ENCODE measurements around the gene AMACR. TPM values are rescaled to one million over a fixed set of nuclear protein-coding genes. Genes with fewer than 3 reads are reported as not detected.

AMACR gene
- total and polyA plus RNA-seq, 10 of the 15 experiments (the other 5 are each of a cell fraction or from before 2014, with no cell fraction given) = 2.6 to 20.4 (median 10.4) TPM

DNA sequence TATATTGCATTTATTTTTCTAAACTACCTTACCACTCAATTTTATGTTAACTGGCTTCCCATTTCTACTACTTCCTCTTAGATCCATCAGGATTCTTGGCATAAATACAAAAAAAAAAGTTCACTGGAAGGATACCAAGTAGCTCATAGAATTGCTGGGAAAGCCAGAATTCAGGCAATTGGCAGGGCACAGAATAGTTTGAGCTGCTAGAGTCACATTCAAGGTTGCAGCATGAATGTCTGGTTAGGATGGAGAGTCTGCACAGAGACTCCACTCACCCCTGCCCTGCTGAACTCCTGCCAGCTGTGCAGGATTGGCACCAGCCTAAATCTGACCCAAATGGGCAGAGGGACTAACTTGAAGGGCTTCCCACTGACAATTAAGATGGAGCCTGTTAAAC is 4.9 kb upstream of the AMACR start:
- Histone ChIP-seq H3K4me1 (ENCODE audit: control insufficient read depth, insufficient read depth, low read length) (peaks cover 4% of the 10 kb centered on the region; the same call in 1 of the 2 replicates), H2AFZ (ENCODE audit: control insufficient read depth, low read depth, low read length) (no peak overlapping the region), H3K9ac (ENCODE audit: control insufficient read depth, insufficient read depth, low read length) (no peak overlapping the region), H3K4me3 (no peak overlapping the region), H4K20me1 (ENCODE audit: control insufficient read depth, insufficient read depth) (no peaks in the 10 kb centered on the region), H3K9me3 (replicated peaks; ENCODE audit: control insufficient read depth, insufficient read depth, low read length) (no peaks in the 10 kb centered on the region), H3K79me2 (ENCODE audit: control insufficient read depth, insufficient read depth, low read length) (no peaks in the 10 kb centered on the region), H3K27ac (ENCODE audit: control insufficient read depth, insufficient read depth) (no peak overlapping the region), H3K36me3 (ENCODE audit: control insufficient read depth in 2 of 2, insufficient read depth in 2 of 2, low read length in 1 of 2) (no peaks in the 10 kb centered on the region), H3K27me3 (replicated peaks in 1 of 2; ENCODE audit: control insufficient read depth in 2 of 2, insufficient read depth in 2 of 2, low read length in 1 of 2) (no peaks in the 10 kb centered on the region), H3K4me2 (ENCODE audit: control insufficient read depth, insufficient read depth) (no peak overlapping the region)
- ChIA-PET RAD21 (ENCODE audit: unreplicated experiment) (no interaction called here), SMC1A (ENCODE audit: uncharacterized antibody, unreplicated experiment) (interaction anchor here (0.6 to 1.0 kb wide), 5 partner anchors 14 to 80 kb away, joined by 3 read pairs; no protein-coding TSS in a partner anchor), CTCF (interaction anchor here (1.4 to 2.0 kb wide), 2 partner anchors 9 to 15 kb away, joined by 4 to 5 read pairs; no protein-coding TSS in a partner anchor), POLR2A (interaction anchor here (0.7 kb wide), 1 partner anchor 1936 kb away, joined by 5 read pairs; no protein-coding TSS in a partner anchor)
- TF ChIP-seq RFX5 (IDR thresholded peaks at IDR 0.05; ENCODE audit: low read depth, low read length) = no peak
- no peak for TF ChIP-seq SUZ12 (IDR thresholded peaks at IDR 0.05; ENCODE audit: unreplicated experiment)
- TF ChIP-seq CBX5 (IDR thresholded peaks at IDR 0.05; ENCODE audit: low read depth) = no peak
- TF ChIP-seq CHD2 (IDR thresholded peaks at IDR 0.05; ENCODE audit: borderline replicate concordance, low read depth, low read length) = no peak
- TF ChIP-seq ATF7 (IDR thresholded peaks at IDR 0.05; ENCODE audit: low read depth) = no peak
- no peak for TF ChIP-seq MEF2A (IDR thresholded peaks at IDR 0.05; ENCODE audit: insufficient read depth, low read depth, low read length)
- TF ChIP-seq RELA (IDR thresholded peaks at IDR 0.05; ENCODE audit: borderline replicate concordance, partially characterized antibody) = no peak
- no peak for TF ChIP-seq BACH1 (IDR thresholded peaks at IDR 0.05; ENCODE audit: borderline replicate concordance)
- TF ChIP-seq, protein P1, sequence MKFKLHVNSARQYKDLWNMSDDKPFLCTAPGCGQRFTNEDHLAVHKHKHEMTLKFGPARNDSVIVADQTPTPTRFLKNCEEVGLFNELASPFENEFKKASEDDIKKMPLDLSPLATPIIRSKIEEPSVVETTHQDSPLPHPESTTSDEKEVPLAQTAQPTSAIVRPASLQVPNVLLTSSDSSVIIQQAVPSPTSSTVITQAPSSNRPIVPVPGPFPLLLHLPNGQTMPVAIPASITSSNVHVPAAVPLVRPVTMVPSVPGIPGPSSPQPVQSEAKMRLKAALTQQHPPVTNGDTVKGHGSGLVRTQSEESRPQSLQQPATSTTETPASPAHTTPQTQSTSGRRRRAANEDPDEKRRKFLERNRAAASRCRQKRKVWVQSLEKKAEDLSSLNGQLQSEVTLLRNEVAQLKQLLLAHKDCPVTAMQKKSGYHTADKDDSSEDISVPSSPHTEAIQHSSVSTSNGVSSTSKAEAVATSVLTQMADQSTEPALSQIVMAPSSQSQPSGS (IDR thresholded peaks at IDR 0.05; ENCODE audit: low read length) = no peak
- in situ Hi-C loops (cut with MboI) = loop anchor here (25.0 kb wide), 1 partner anchor 900 kb away; the partner anchor contains the start of genes BRIX1 and RAD1
- ATAC-seq = no peak
- no TSS peak for BruUV-seq (replicated peaks)
- no peak for DNase-seq (ENCODE audit: low read depth, low spot score)
- FAIRE-seq = no peak
- intact Hi-C loops (cut with micrococcal nuclease; ENCODE audit: unreplicated experiment) = no loop called here

All from GM12878 (cell line).